ENCODE measurements around the gene DOCK10.

DOCK10 gene

GRCh38 chr2:224807153-224807964, 234.9 kb downstream of the DOCK10 start:
- Histone ChIP-seq H3K36me3 (ENCODE audit: control insufficient read depth, insufficient read depth, low read length) (peaks cover 10% of the 10 kb centered on the region), H3K4me3 (replicated peaks; ENCODE audit: low read depth, low read length) (no peak overlapping the region), H3K27me3 (replicated peaks; ENCODE audit: control insufficient read depth, insufficient read depth, low read length) (no peaks in the 10 kb centered on the region)
- TF ChIP-seq CTCF (IDR thresholded peaks at IDR 0.05; ENCODE audit: insufficient read depth, low read length, poor library complexity, severe bottlenecking), result no peak
- DNase-seq (ENCODE audit: extremely low read depth, insufficient read length), result no peak

- no peak overlapping the region for H3K4me3 ChIP-seq (replicated peaks; ENCODE audit: low read depth, low read length)
- H3K27me3 ChIP-seq (replicated peaks; ENCODE audit: control insufficient read depth, insufficient read depth, low read length), result no peaks in the 10 kb centered on the region
- peaks cover 14% of the 10 kb centered on the region for H3K36me3 ChIP-seq (ENCODE audit: control insufficient read depth, insufficient read depth, low read length)
- no peak for TF ChIP-seq CTCF (IDR thresholded peaks at IDR 0.05; ENCODE audit: insufficient read depth, low read length, poor library complexity, severe bottlenecking)
- no peak for DNase-seq (ENCODE audit: extremely low read depth, insufficient read length)
These were observed 238.3 kb downstream of the DOCK10 start for GRCh38 chr2:224803930-224804329.

- no peak for DNase-seq (ENCODE audit: extremely low read depth, insufficient read length)
- no peaks in the 10 kb centered on the region for H3K27me3 ChIP-seq (replicated peaks; ENCODE audit: control insufficient read depth, insufficient read depth, low read length)
- no peak for TF ChIP-seq CTCF (IDR thresholded peaks at IDR 0.05; ENCODE audit: insufficient read depth, low read length, poor library complexity, severe bottlenecking)
- H3K36me3 ChIP-seq (ENCODE audit: control insufficient read depth, insufficient read depth, low read length), result peaks cover 13% of the 10 kb centered on the region
- H3K4me3 ChIP-seq (replicated peaks; ENCODE audit: low read depth, low read length), result no peak overlapping the region
These were observed 239.9 kb downstream of the DOCK10 start for GRCh38 chr2:224802407-224802806.

- DNase-seq (ENCODE audit: extremely low read depth, insufficient read length), result no peak
- H3K36me3 ChIP-seq (ENCODE audit: control insufficient read depth, insufficient read depth, low read length), result peaks cover 16% of the 10 kb centered on the region
- no peaks in the 10 kb centered on the region for H3K27me3 ChIP-seq (replicated peaks; ENCODE audit: control insufficient read depth, insufficient read depth, low read length)
- no peak overlapping the region for H3K4me3 ChIP-seq (replicated peaks; ENCODE audit: low read depth, low read length)
- TF ChIP-seq CTCF (IDR thresholded peaks at IDR 0.05; ENCODE audit: insufficient read depth, low read length, poor library complexity, severe bottlenecking), result no peak
These were observed 240.9 kb downstream of the DOCK10 start for GRCh38 chr2:224801360-224801759.

GRCh38 chr2:224799691-224800090, 242.6 kb downstream of the DOCK10 start:
- DNase-seq (ENCODE audit: extremely low read depth, insufficient read length), result no peak
- Histone ChIP-seq H3K4me3 (replicated peaks; ENCODE audit: low read depth, low read length) (no peak overlapping the region), H3K36me3 (ENCODE audit: control insufficient read depth, insufficient read depth, low read length) (peaks cover 17% of the 10 kb centered on the region), H3K27me3 (replicated peaks; ENCODE audit: control insufficient read depth, insufficient read depth, low read length) (no peaks in the 10 kb centered on the region)
- no peak for TF ChIP-seq CTCF (IDR thresholded peaks at IDR 0.05; ENCODE audit: insufficient read depth, low read length, poor library complexity, severe bottlenecking)
